ENCODE data around the gene ID4.

Gene ID4

GRCh38 chr6:19836799-19837510 lies at the start of gene ID4:
ID4 (plus strand) TSS chr6:19837370; CDS start chr6:19837755, 385 bp downstream.
- no peak for FAIRE-seq

- no peak for FAIRE-seq
Measured at GRCh38 chr6:19788686-19789085, 48.5 kb upstream of the ID4 start.

- no peak for FAIRE-seq
Measured at GRCh38 chr6:19789100-19789803, 47.9 kb upstream of the ID4 start.

- FAIRE-seq: peak; percentile 17
Measured at GRCh38 chr6:19791267-19791666, 45.9 kb upstream of the ID4 start.

GRCh38 chr6:19795211-19795610 lies 42.0 kb upstream of the ID4 start:
- no peak for FAIRE-seq

GRCh38 chr6:19796452-19796851 lies 40.7 kb upstream of the ID4 start:
- FAIRE-seq: no peak

- FAIRE-seq: no peak
Measured at GRCh38 chr6:19798362-19798761, 38.8 kb upstream of the ID4 start.

GRCh38 chr6:19802656-19803055 lies 34.5 kb upstream of the ID4 start:
- FAIRE-seq: peak; percentile 82

GRCh38 chr6:19803331-19804204 lies 33.6 kb upstream of the ID4 start:
- FAIRE-seq: peak; percentile 64

GRCh38 chr6:19804205-19805128 lies 32.7 kb upstream of the ID4 start:
- FAIRE-seq: peak; percentile 38

GRCh38 chr6:19805129-19805481 lies 32.1 kb upstream of the ID4 start:
- FAIRE-seq: no peak

GRCh38 chr6:19806971-19807396 lies 30.2 kb upstream of the ID4 start:
- no peak for FAIRE-seq

- peak; percentile 17 for FAIRE-seq
Measured at GRCh38 chr6:19811397-19812079, 25.6 kb upstream of the ID4 start.

- FAIRE-seq: peak; percentile 94
Measured at GRCh38 chr6:19812512-19813119, 24.6 kb upstream of the ID4 start.

GRCh38 chr6:19818805-19819204 lies 18.4 kb upstream of the ID4 start:
- no peak for FAIRE-seq

- no peak for FAIRE-seq
Measured at GRCh38 chr6:19824058-19824807, 12.9 kb upstream of the ID4 start.

GRCh38 chr6:19827247-19827646 lies 9.9 kb upstream of the ID4 start:
- no peak for FAIRE-seq

GRCh38 chr6:19827903-19828302 lies 9.3 kb upstream of the ID4 start:
- no peak for FAIRE-seq

GRCh38 chr6:19830171-19830570 lies 7.0 kb upstream of the ID4 start:
- no peak for FAIRE-seq

GRCh38 chr6:19831358-19831757 lies 5.8 kb upstream of the ID4 start:
- no peak for FAIRE-seq

GRCh38 chr6:19833947-19834346 lies 3.2 kb upstream of the ID4 start:
- FAIRE-seq: no peak
